ENCODE measurements around the gene KNDC1.

Gene KNDC1

DNA sequence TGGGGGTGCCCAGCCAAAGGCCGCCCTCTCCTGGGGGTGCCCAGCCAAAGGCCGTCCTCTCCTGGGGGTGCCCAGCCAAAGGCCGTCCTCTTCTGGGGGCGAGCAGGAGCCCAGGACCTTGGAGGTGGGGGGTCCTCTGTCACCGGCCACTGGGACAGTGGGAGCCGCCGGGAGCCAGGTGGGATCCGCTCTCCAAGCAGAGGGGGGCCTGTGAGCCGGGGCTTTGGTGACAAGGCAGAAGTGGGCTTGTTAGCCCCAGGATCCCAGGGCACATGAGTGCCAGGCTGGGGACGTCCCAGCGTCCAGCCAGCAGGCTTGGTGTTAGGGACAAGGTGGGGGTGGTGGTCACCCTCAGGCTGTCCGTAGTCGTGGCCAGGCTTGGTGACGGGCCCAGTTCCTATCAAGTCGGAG, 40.6 kb downstream of the KNDC1 start:
- H3K27ac ChIP-seq, result no peak overlapping the region
- H3K36me3 ChIP-seq, result no peaks in the 10 kb centered on the region
- no peaks in the 10 kb centered on the region for H3K27me3 ChIP-seq
- peaks cover 0 to 17% (median 0%) of the 10 kb centered on the region in 11 experiments; a peak in 3 of 22 replicates for H4K20me1 ChIP-seq
- H3K4me3 ChIP-seq, result no peak overlapping the region
- peaks cover 0 to 38% (median 20%) of the 10 kb centered on the region in 10 experiments; a peak in 14 of 20 replicates for H3K4me1 ChIP-seq
- H3K9me3 ChIP-seq (replicated peaks in 1 of 11), result no peaks in the 10 kb centered on the region
- peak overlapping the region in 1 of 11 experiments; percentile 28; a peak in 1 of 22 replicates for H3K4me2 ChIP-seq
- H3K9ac ChIP-seq, result no peak overlapping the region
- no peak for TF ChIP-seq Cebpa-rat (IDR thresholded peaks at IDR 0.05)

DNA sequence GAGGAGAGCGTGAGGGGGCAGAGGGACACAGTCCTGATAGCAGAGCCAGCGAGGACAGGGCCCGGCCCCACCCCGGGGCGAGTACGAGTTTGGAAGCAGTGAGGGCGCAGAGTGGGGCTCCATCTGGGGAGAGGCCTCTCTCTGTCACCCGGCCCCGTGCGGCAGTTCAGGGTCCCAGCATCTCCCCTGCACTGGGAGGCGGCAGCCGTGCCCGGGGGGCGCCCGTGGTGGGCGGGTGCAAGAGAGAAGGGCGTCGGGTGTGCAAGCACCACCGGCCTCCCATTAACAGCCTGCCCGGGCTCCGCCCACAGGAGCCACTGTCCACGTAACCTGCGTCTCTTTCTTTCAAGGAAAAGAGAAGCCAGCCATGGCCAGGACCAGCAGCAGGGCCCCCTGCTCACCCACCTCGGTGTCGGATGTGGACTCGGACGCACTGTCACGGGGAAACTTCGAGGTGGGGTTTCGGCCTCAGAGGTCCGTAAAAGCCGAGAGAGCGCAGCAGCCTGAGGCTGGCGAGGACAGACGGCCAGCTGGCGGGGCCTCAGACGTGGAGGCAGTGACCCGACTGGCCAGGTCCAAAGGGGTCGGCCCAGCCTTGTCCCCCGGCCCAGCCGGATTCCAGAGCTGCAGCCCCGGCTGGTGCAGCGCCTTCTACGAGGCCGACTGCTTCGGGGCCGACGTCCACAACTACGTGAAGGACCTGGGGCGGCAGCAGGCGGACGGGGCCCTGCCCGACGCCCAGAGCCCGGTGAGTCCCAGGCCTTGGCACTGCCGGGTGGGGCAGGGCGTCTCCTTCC, 41.3 kb downstream of the KNDC1 start:
- Histone ChIP-seq H3K4me1 (peaks cover 0 to 38% (median 20%) of the 10 kb centered on the region in 10 experiments; a peak in 14 of 20 replicates), H3K27me3 (no peaks in the 10 kb centered on the region), H3K36me3 (no peaks in the 10 kb centered on the region), H3K4me3 (no peak overlapping the region), H3K9me3 (replicated peaks in 1 of 11) (no peaks in the 10 kb centered on the region), H3K4me2 (no peak overlapping the region), H3K9ac (no peak overlapping the region), H3K27ac (no peak overlapping the region), H4K20me1 (peaks cover 0 to 18% (median 0%) of the 10 kb centered on the region in 11 experiments; a peak in 3 of 22 replicates)
- TF ChIP-seq Cebpa-rat (IDR thresholded peaks at IDR 0.05), result no peak

DNA sequence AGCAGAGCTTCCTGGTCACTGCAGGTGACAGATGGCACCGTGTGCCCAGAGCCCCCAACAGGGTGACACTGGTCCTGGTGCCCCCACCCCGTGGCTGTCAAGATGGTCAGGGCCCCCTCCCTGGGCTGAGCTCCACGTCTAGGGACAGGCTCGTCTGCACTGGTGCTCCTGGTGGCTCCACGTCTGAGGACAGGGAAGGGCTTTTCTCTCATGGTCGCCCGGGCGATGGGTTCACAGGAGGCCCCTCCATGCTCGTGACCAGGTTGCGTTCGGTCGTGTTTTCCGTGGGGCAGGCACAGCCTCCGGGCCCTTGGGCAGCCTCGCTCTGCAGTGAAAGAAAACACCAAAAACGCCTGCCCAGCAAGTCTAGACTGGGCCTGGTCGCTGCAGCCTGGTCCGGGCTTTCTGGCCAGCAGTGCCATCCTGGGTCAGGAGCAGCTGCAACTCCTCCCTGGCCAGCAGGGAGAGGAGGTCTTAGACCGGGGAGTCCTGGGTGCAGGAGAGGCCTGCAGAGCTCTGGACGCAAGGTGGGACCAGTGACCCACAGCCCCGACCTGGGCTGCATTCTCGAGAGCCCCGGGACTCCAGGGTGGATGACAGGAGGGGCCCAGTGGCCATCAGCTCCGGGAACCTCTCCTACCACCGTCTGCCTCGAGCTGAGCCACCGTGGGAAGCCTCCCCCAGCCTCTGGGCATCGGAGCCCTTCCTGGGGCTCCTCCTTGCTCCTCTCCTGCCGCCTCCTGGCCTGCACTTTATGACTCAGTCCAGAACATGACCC, 42.1 kb downstream of the KNDC1 start:
- no peak overlapping the region for H3K4me3 ChIP-seq
- no peak overlapping the region for H3K4me2 ChIP-seq
- H3K9me3 ChIP-seq (replicated peaks in 1 of 11), result no peaks in the 10 kb centered on the region
- no peaks in the 10 kb centered on the region for H3K27me3 ChIP-seq
- H3K4me1 ChIP-seq, result peaks cover 0 to 38% (median 20%) of the 10 kb centered on the region in 10 experiments; a peak in 16 of 20 replicates
- no peak overlapping the region for H3K9ac ChIP-seq
- H3K27ac ChIP-seq, result no peak overlapping the region
- TF ChIP-seq Cebpa-rat (IDR thresholded peaks at IDR 0.05), result no peak
- H4K20me1 ChIP-seq, result peaks cover 0 to 26% (median 0%) of the 10 kb centered on the region in 11 experiments; a peak in 5 of 22 replicates
- H3K36me3 ChIP-seq, result no peaks in the 10 kb centered on the region

DNA sequence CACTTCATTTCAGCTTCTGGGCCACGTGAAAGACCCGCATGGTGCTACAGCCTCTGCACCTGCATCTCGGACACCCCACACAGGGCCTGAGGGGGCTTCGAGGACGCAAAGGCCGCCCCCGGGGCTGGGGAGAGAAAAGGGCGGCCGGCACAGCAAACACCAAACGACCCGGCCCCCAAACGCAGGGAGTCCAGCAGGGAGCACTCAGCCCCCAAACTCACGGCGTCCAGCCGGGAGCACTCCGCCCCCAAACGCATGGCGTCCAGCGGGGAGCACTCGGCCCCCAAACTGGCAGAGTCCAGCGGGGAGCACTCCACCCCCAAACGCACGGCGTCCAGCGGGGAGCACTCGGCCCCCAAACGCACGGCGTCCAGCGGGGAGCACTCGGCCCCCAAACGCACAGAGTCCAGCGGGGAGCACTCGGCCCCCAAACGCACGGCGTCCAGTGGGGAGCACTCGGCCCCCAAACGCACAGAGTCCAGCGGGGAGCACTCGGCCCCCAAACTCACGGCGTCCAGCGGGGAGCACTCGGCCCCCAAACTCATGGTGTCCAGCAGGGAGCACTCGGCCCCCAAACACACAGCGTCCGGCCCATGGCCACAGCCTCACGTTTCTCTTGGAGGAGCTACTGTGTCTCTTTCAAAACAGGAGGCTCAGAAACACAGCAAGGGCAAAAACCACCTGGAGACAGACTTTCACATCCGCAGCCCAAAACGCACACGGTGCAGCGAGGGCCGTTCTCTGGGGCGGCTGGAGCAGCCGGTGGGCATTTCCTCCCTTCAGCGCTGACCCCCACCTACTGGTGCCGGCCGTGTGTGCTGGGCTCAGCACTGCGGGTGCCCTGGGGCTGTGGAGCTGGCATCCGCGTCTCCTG, 43.0 kb downstream of the KNDC1 start:
- no peaks in the 10 kb centered on the region for H3K27me3 ChIP-seq
- no peak overlapping the region for H3K9ac ChIP-seq
- no peak overlapping the region for H3K4me2 ChIP-seq
- TF ChIP-seq Cebpa-rat (IDR thresholded peaks at IDR 0.05), result no peak
- H3K4me1 ChIP-seq, result peaks cover 0 to 40% (median 23%) of the 10 kb centered on the region in 10 experiments; a peak in 16 of 20 replicates
- H3K27ac ChIP-seq, result no peak overlapping the region
- H4K20me1 ChIP-seq, result peaks cover 0 to 28% (median 0%) of the 10 kb centered on the region in 11 experiments; a peak in 5 of 22 replicates
- H3K4me3 ChIP-seq, result no peak overlapping the region
- H3K36me3 ChIP-seq, result no peaks in the 10 kb centered on the region
- no peaks in the 10 kb centered on the region for H3K9me3 ChIP-seq (replicated peaks in 1 of 11)

DNA sequence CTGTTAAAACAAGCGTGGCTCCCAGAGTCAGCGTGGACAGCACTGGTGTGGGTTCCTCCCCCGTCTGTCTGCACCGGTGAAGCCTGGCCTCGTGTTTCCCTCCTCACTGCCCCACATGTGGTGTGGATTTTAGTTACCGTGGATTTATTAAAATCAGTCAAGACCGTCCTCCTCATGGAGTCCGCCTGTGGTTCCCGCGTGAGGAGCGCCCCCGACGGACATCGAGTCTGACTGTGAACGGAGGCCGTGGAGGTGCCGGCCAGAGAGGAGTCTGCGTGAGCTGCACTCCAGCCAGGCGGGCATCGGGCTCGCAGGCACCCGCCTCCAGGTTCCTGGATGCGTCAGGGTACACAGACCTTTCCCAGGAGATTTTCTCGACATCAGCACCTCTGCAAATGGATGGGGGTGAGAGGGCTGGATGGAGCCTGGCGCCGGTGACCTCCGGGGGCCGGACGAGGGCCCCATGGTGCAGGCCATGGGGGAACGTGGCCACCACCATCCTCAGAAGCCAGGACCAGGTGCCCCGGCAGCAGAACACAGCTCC, 43.7 kb downstream of the KNDC1 start:
- Histone ChIP-seq H3K36me3 (no peaks in the 10 kb centered on the region), H3K9ac (no peak overlapping the region), H3K4me2 (no peak overlapping the region), H3K27me3 (no peaks in the 10 kb centered on the region), H3K4me3 (no peak overlapping the region), H3K27ac (no peak overlapping the region), H4K20me1 (peaks cover 0 to 28% (median 0%) of the 10 kb centered on the region in 11 experiments; a peak in 5 of 22 replicates), H3K9me3 (replicated peaks in 1 of 11) (no peaks in the 10 kb centered on the region), H3K4me1 (peaks cover 0 to 40% (median 23%) of the 10 kb centered on the region in 10 experiments; a peak in 16 of 20 replicates)
- TF ChIP-seq Cebpa-rat (IDR thresholded peaks at IDR 0.05), result no peak

DNA sequence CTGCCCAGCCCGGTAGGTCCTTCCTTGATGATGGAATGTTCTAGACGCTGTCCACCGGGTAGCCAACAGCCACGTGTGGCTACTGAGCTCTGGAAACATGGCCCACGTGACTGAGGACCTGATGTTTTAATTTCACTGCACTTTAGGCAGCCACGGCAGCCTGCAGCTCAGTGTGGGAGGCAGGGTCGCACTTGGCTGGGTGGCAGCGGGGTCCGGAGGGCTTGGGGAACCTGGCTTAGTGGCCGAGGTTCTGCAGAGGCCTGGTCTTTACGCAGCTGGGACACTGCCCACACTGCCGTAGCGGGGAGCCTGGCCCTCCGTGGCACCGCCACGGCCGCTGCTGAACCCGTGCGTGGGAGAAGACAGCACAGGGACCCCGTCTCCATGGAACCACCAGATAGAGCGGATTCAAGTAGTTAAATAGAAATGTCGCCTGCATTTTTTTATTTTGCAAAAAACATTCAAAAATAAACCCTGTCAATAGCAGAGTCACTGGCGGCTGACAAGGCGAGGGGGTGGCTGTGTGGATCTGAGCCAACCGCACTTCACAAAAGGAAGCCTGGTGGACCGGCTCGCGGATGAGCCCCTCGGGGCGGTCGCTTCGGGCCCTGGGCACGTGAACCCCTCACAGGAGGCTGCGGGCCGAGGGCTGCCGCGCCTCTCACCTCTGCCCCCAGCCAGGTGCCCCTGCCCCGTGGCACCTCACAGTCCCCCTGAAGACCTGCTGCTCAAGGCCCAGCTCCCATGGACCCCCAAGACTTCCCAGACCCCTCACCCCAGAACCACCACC, 44.4 kb downstream of the KNDC1 start:
- no peak for TF ChIP-seq Cebpa-rat (IDR thresholded peaks at IDR 0.05)
- Histone ChIP-seq H3K9ac (no peak overlapping the region), H3K27ac (no peak overlapping the region), H3K4me1 (peaks cover 0 to 39% (median 23%) of the 10 kb centered on the region in 10 experiments; a peak in 16 of 20 replicates), H4K20me1 (peaks cover 0 to 28% (median 0%) of the 10 kb centered on the region in 11 experiments; a peak in 5 of 22 replicates), H3K9me3 (replicated peaks in 1 of 11) (no peaks in the 10 kb centered on the region), H3K4me3 (no peak overlapping the region), H3K27me3 (no peaks in the 10 kb centered on the region), H3K4me2 (no peak overlapping the region), H3K36me3 (no peaks in the 10 kb centered on the region)

DNA sequence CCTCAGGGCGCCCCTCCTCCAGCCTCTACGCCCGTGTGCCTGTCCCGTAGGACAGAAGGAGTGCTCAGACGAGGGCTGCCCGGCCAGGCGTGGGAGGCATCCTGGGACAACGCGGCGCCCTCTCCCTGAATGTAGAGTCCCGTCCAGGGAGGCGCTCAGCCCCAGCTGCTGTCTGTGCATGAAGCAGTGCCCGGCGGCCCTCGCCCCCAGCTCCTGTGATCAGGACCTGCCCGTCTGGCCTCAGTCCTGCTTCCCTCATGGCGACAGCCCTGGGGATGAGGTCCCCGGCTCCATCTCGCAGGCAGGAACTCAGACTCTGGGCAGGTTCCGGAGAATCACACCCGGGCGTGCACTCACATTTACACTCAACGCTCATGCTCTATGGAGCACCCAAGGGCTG, 45.1 kb downstream of the KNDC1 start:
- TF ChIP-seq Cebpa-rat (IDR thresholded peaks at IDR 0.05), result no peak
- no peak overlapping the region for H3K9ac ChIP-seq
- H3K4me2 ChIP-seq, result no peak overlapping the region
- no peak overlapping the region for H3K4me3 ChIP-seq
- no peak overlapping the region for H3K27ac ChIP-seq
- H3K27me3 ChIP-seq, result no peaks in the 10 kb centered on the region
- H4K20me1 ChIP-seq, result peaks cover 0 to 28% (median 0%) of the 10 kb centered on the region in 11 experiments; a peak in 5 of 22 replicates
- H3K36me3 ChIP-seq, result no peaks in the 10 kb centered on the region
- peaks cover 0 to 37% (median 19%) of the 10 kb centered on the region in 10 experiments; a peak in 16 of 20 replicates for H3K4me1 ChIP-seq
- H3K9me3 ChIP-seq (replicated peaks in 1 of 11), result no peaks in the 10 kb centered on the region
